ENCODE data around the gene JPH4. TPM values are rescaled to one million over a fixed set of nuclear protein-coding genes. Genes with fewer than 3 reads are reported as not detected.

Gene JPH4
- total and polyA plus RNA-seq, 4 donors, result 0.23 to 3.1 (median 1.0) TPM

GRCh38 chr14:23545740-23546365 lies 32.7 kb downstream of the JPH4 start:
- ATAC-seq (ENCODE audit: insufficient read depth, low FRiP score), result no peak
- no peak overlapping the region for H3K4me3 ChIP-seq
- WGBS, 2 donors, result 81 to 92% methylated on average over 4 of the region's 4 CpGs

GRCh38 chr14:23544511-23545447 lies 33.8 kb downstream of the JPH4 start:
- ATAC-seq (ENCODE audit: insufficient read depth, low FRiP score) (no peak), DNase-seq (no peak)
- Histone ChIP-seq H3K27ac (ENCODE audit: low read depth in 1 of 2, low read length in 1 of 2) (no peak overlapping the region), H3K27me3 (ENCODE audit: control insufficient read depth in 3 of 3, insufficient read depth in 3 of 3, low read length in 2 of 3) (peaks cover 0 to 18% (median 18%) of the 10 kb centered on the region in 3 donors), H3K36me3 (ENCODE audit: control insufficient read depth in 4 of 4, insufficient read depth in 4 of 4, low read length in 4 of 4) (no peaks in the 10 kb centered on the region), H3K9me3 (ENCODE audit: control insufficient read depth in 4 of 4, insufficient read depth in 3 of 4, low read length in 3 of 4) (no peaks in the 10 kb centered on the region), H3K4me1 (ENCODE audit: control insufficient read depth in 5 of 5, insufficient read depth in 5 of 5, low read length in 5 of 5) (no peaks in the 10 kb centered on the region), H3K4me3 (no peak overlapping the region), H3K9ac (ENCODE audit: insufficient read depth in 1 of 2, low read length in 2 of 2) (no peak overlapping the region)
- TF ChIP-seq CTCF (IDR thresholded peaks at IDR 0.05; ENCODE audit: control extremely low read depth, extremely low read depth), result no peak
- 34 to 56% methylated on average over 25 of the region's 25 CpGs for WGBS, 2 donors

More at GRCh38 chr14:23545740-23546365, 32.7 kb downstream of the JPH4 start:
- no peaks in the 10 kb centered on the region for H3K9me3 ChIP-seq (ENCODE audit: control insufficient read depth in 4 of 4, insufficient read depth in 3 of 4, low read length in 3 of 4)
- DNase-seq, result no peak
- no peaks in the 10 kb centered on the region for H3K36me3 ChIP-seq (ENCODE audit: control insufficient read depth in 4 of 4, insufficient read depth in 4 of 4, low read length in 4 of 4)
- no peak overlapping the region for H3K27ac ChIP-seq (ENCODE audit: low read depth in 1 of 2, low read length in 1 of 2)
- TF ChIP-seq CTCF (IDR thresholded peaks at IDR 0.05; ENCODE audit: control extremely low read depth, extremely low read depth), result no peak
- peaks cover 0 to 7% (median 0%) of the 10 kb centered on the region in 5 donors for H3K4me1 ChIP-seq (ENCODE audit: control insufficient read depth in 5 of 5, insufficient read depth in 5 of 5, low read length in 5 of 5)
- H3K9ac ChIP-seq (ENCODE audit: insufficient read depth in 1 of 2, low read length in 2 of 2), result no peak overlapping the region
- peaks cover 0 to 28% (median 27%) of the 10 kb centered on the region in 3 donors for H3K27me3 ChIP-seq (ENCODE audit: control insufficient read depth in 3 of 3, insufficient read depth in 3 of 3, low read length in 2 of 3)

- TF ChIP-seq CTCF (IDR thresholded peaks at IDR 0.05; ENCODE audit: control extremely low read depth, extremely low read depth), result no peak
- DNase-seq, result no peak
- Histone ChIP-seq H3K9ac (ENCODE audit: insufficient read depth in 1 of 2, low read length in 2 of 2) (no peak overlapping the region), H3K36me3 (ENCODE audit: control insufficient read depth in 4 of 4, insufficient read depth in 4 of 4, low read length in 4 of 4) (no peaks in the 10 kb centered on the region), H3K27me3 (ENCODE audit: control insufficient read depth in 3 of 3, insufficient read depth in 3 of 3, low read length in 2 of 3) (peaks cover 0 to 9% (median 8%) of the 10 kb centered on the region in 3 donors), H3K9me3 (ENCODE audit: control insufficient read depth in 4 of 4, insufficient read depth in 3 of 4, low read length in 3 of 4) (no peaks in the 10 kb centered on the region), H3K4me3 (no peak overlapping the region), H3K4me1 (ENCODE audit: control insufficient read depth in 5 of 5, insufficient read depth in 5 of 5, low read length in 5 of 5) (peaks cover 0 to 13% (median 0%) of the 10 kb centered on the region in 5 donors), H3K27ac (ENCODE audit: low read depth in 1 of 2, low read length in 1 of 2) (no peak overlapping the region)
- 95 to 99% methylated on average over 5 of the region's 5 CpGs for WGBS, 2 donors
- no peak for ATAC-seq (ENCODE audit: insufficient read depth, low FRiP score)
These were observed 35.2 kb downstream of the JPH4 start for GRCh38 chr14:23543403-23543802.
